A673 (cell line): ENCODE data around the gene WDCP. TPM values are rescaled to one million over a fixed set of nuclear protein-coding genes. Genes with fewer than 3 reads are reported as not detected.

ENCODE experiments used
- BruUV-seq: library from RNA; stranded (reverse); fragments of 400-500 nt; replicated peaks from 2 replicates; lab custom pipeline; 2021; lab: Mats Ljungman, UMichigan
- CTCF ChIA-PET: fragments of 300-600 bp; sonication (Branson Sonifier 250); formaldehyde crosslinking; loops from one replicate; lab custom pipeline; 2022; ENCODE audit warnings: antibody characterized with exemption; lab: Charles Lee
- POLR2A ChIA-PET: fragments of 300-600 bp; sonication (Branson Sonifier 250); formaldehyde crosslinking; loops from one replicate; lab custom pipeline; 2022; ENCODE audit warnings: antibody characterized with exemption; ENCODE audit not compliant: low non-redundant PET; lab: Charles Lee
- DNase-seq: peaks from one replicate; pipeline ENCODE4 v3.0.0-alpha.2; 2015; ENCODE audit warnings: low spot score
- H3K27ac ChIP-seq: fragments of 200-600 bp; sonication (generic); 2 replicates; pipeline ENCODE4 v1.5.1; 2016; ENCODE audit warnings: mixed run types, low read depth, mild to moderate bottlenecking, mixed read lengths, antibody characterized with exemption, low read length; ENCODE audit not compliant: poor library complexity, severe bottlenecking
- H3K27me3 ChIP-seq: fragments of 200-600 bp; sonication (generic); replicated peaks from 2 replicates; pipeline ENCODE4 v1.6.1; 2017; ENCODE audit warnings: mixed run types, low read depth, mild to moderate bottlenecking, mixed read lengths, antibody characterized with exemption, low read length; ENCODE audit not compliant: insufficient read depth, poor library complexity
- H3K36me3 ChIP-seq: fragments of 200-600 bp; sonication (generic); 2 replicates; pipeline ENCODE4 v1.6.1; 2016; ENCODE audit warnings: mixed run types, mild to moderate bottlenecking, mixed read lengths, antibody characterized with exemption, low read length; ENCODE audit not compliant: insufficient read depth, poor library complexity, severe bottlenecking
- H3K4me1 ChIP-seq: fragments of 200-600 bp; sonication (generic); 2 replicates; pipeline ENCODE4 v1.6.1; 2017; ENCODE audit warnings: mixed run types, mild to moderate bottlenecking, mixed read lengths, antibody characterized with exemption, low read length; ENCODE audit not compliant: insufficient read depth, poor library complexity, severe bottlenecking
- H3K4me3 ChIP-seq: fragments of 200-600 bp; sonication (generic); 2 replicates; pipeline ENCODE4 v1.5.1; 2016; ENCODE audit warnings: low read depth, mixed run types, mild to moderate bottlenecking, mixed read lengths, low read length; ENCODE audit not compliant: poor library complexity, severe bottlenecking
- H3K9me3 ChIP-seq: fragments of 200-600 bp; sonication (generic); 2 replicates; pipeline ENCODE4 v1.6.1; 2016; ENCODE audit warnings: mixed run types, low read depth, mild to moderate bottlenecking, mixed read lengths, antibody characterized with exemption, low read length; ENCODE audit not compliant: poor library complexity, severe bottlenecking
- CTCF ChIP-seq: fragments of 300-800, 200-600 bp; sonication (generic); conservative IDR thresholded peaks from 2 replicates; pipeline ENCODE4 v1.5.1; 2017; ENCODE audit warnings: low read depth, mild to moderate bottlenecking, antibody characterized with exemption, low read length, moderate library complexity, mixed read lengths
- EZH2 ChIP-seq: fragments of 200-600 bp; sonication (generic); IDR thresholded peaks from 2 replicates; pipeline ENCODE4 v1.6.1; 2017; ENCODE audit warnings: borderline replicate concordance, low read depth, mild to moderate bottlenecking, mixed read lengths, antibody characterized with exemption, low read length; ENCODE audit not compliant: poor library complexity, severe bottlenecking
- intact Hi-C: fragments of 100-400 bp; cut with micrococcal nuclease; formaldehyde crosslinking; loops from one replicate; pipeline ENCODE4 v1.10.0; 2022; ENCODE audit not compliant: unreplicated experiment
- total RNA-seq: library from RNA; stranded (reverse); gene quantifications from 2 replicates; pipeline ENCODE4 v1.2.3, GENCODE V29; 2021

Gene WDCP
- total RNA-seq, 1 experiment from 2014 or later, result 30.8 TPM

DNA sequence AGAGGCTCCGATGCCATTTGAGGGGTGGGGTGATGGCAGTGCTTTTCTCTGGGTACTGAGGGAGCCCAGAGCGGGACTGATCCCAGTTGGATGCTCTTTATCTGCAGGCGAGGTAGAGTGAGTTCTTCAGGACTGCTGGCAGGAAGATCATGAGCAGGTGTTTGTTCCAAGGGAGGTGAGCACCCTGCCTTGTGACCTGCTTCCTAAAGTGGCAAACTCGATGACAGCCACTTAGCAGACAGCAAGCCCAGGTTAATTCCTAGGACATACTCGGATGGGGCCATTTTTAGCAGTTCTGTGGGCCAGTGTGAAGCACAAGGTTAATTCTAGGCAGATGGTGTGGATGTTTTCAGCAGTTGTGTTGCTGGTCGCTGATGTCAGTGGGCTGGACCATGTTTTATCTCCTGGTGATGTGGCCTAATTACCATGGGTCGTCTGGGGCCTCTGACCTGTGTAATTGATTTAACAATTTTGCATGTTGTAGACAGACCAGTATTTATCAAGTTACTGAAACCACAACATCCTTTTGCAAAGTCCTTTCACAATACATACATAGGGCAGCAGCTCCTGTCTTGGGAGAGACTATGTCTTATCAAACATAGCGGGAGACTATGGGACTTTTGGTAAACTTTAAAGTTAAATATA is 7.3 kb upstream of the WDCP start:
- no peaks in the 10 kb centered on the region for H3K36me3 ChIP-seq
- DNase-seq, result no peak
- no peak overlapping the region for H3K27ac ChIP-seq
- no peak overlapping the region for H3K4me3 ChIP-seq
- intact Hi-C loops, result no loop called here
- H3K9me3 ChIP-seq, result no peaks in the 10 kb centered on the region
- CTCF ChIA-PET, result no interaction called here
- TF ChIP-seq CTCF, result no peak
- no peak for TF ChIP-seq EZH2
- POLR2A ChIA-PET, result no interaction called here
- no peaks in the 10 kb centered on the region for H3K27me3 ChIP-seq
- no TSS peak for BruUV-seq
- H3K4me1 ChIP-seq, result peaks cover 6% of the 10 kb centered on the region

DNA sequence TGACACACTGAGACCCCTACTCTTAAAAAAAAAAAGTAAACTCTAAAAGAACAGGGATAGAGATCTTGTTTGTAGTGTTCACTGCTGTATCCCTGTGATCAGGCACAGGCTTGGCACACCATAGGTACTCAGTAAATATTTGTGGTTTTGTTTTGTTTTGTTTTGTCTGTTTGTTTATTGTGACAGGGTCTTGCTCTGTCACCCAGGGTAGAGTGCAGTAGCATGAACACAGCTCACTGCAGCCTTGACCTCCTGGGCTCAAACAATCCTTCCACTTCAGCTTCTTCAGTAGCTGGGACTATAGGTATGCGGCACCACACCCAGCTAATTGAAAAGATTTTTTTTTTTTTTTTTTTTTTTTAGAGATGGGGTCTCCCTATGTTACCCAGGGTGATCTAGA is 5.8 kb upstream of the WDCP start:
- POLR2A ChIA-PET, result no interaction called here

DNA sequence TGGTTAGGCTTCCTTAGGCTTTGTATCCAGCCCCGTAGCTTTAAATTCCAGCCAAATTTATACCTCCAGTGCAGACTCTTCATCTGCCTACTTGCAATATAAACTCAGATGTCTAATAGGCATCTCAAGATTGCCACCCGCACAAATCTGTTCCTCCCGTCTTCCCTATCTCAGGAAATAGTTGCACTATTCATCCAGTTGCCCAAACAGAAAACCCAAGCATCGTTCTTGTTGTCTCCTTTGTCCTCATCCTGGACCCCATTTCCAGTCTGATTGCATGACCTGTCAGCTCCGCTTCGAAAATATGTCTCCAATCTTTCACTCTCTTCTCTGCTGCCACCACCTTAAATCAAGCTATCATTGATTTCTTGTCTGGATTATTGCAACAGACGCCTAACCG is 4.6 kb upstream of the WDCP start:
- no peaks in the 10 kb centered on the region for H3K36me3 ChIP-seq
- no peak overlapping the region for H3K4me3 ChIP-seq
- no peak for DNase-seq
- ChIA-PET POLR2A (no interaction called here), CTCF (no interaction called here)
- H3K27me3 ChIP-seq, result no peaks in the 10 kb centered on the region
- peaks cover 17% of the 10 kb centered on the region for H3K4me1 ChIP-seq
- intact Hi-C loops, result no loop called here
- no peaks in the 10 kb centered on the region for H3K9me3 ChIP-seq
- no TSS peak for BruUV-seq
- no peak overlapping the region for H3K27ac ChIP-seq
- no peak for TF ChIP-seq EZH2

More for the DNA sequence above, 5.8 kb upstream of the WDCP start:
- Histone ChIP-seq H3K27ac (no peak overlapping the region), H3K9me3 (no peaks in the 10 kb centered on the region), H3K4me3 (no peak overlapping the region), H3K27me3 (no peaks in the 10 kb centered on the region), H3K4me1 (peaks cover 13% of the 10 kb centered on the region), H3K36me3 (no peaks in the 10 kb centered on the region)
- no peak for TF ChIP-seq EZH2
- no peak for TF ChIP-seq CTCF
- DNase-seq, result no peak
- no TSS peak for BruUV-seq
- intact Hi-C loops, result no loop called here
- CTCF ChIA-PET, result no interaction called here
